OCI-LY3 (cell line): ENCODE results near the gene JAZF1.

Source experiments
- H2AFZ ChIP-seq: fragments of 200-600, 300-600 bp; shearing (Covaris generic); 2 replicates; pipeline ENCODE4 v1.6.0; 2014; ENCODE audit warnings: antibody characterized with exemption, low read depth, low read length
- H3K27ac ChIP-seq: fragments of 200-600, 300-600 bp; sonication (generic); 2 replicates; pipeline ENCODE4 v1.5.1; 2014; ENCODE audit warnings: mild to moderate bottlenecking, low read length, moderate library complexity, mixed read lengths
- H3K27me3 ChIP-seq: fragments of 200-600, 300-600 bp; sonication (generic); 2 replicates; pipeline ENCODE4 v1.6.1; 2014; ENCODE audit warnings: low read depth, low read length, mixed read lengths
- H3K36me3 ChIP-seq: fragments of 200-600, 300-600 bp; sonication (generic); replicated peaks from 2 replicates; pipeline ENCODE3; 2014; ENCODE audit warnings: low read depth, low read length, mixed read lengths
- H3K4me1 ChIP-seq: fragments of 300-600, 200-600 bp; sonication (generic); 2 replicates; pipeline ENCODE4 v1.6.1; 2014; ENCODE audit warnings: low read length, mixed read lengths
- H3K4me2 ChIP-seq: fragments of 200-600, 300-600 bp; sonication (generic); 2 replicates; pipeline ENCODE4 v1.6.1; 2014; ENCODE audit warnings: low read length, mixed read lengths
- H3K4me3 ChIP-seq: fragments of 300-600, 200-600 bp; sonication (generic); 2 replicates; pipeline ENCODE4 v1.5.1; 2014; ENCODE audit warnings: antibody characterized with exemption, mild to moderate bottlenecking, low read length, moderate library complexity
- H3K79me2 ChIP-seq: fragments of 300-600, 200-600 bp; shearing (Covaris generic); 2 replicates; pipeline ENCODE4 v1.6.1; 2014; ENCODE audit warnings: mild to moderate bottlenecking, low read length, mixed read lengths
- H3K9ac ChIP-seq: fragments of 300-600, 200-600 bp; shearing (Covaris generic); 2 replicates; pipeline ENCODE4 v1.6.0; 2014; ENCODE audit warnings: mild to moderate bottlenecking, low read length, moderate library complexity
- H3K9me3 ChIP-seq: fragments of 200-600, 300-600 bp; shearing (Covaris generic); 2 replicates; pipeline ENCODE4 v1.6.1; 2014; ENCODE audit warnings: low read length, mixed read lengths; ENCODE audit not compliant: insufficient read depth
- H4K20me1 ChIP-seq: fragments of 200-600, 300-600 bp; sonication (generic); 2 replicates; pipeline ENCODE4 v1.6.1; 2016; ENCODE audit warnings: low read length, mixed read lengths; ENCODE audit not compliant: insufficient read depth
- CTCF ChIP-seq: fragments of 200-600, 300-600 bp; sonication (generic); IDR thresholded peaks from 2 replicates; pipeline ENCODE4 v1.5.1; 2014; ENCODE audit warnings: antibody characterized with exemption, low read length, low read depth
- EZH2phosphoT487 ChIP-seq: fragments of 200-600 bp; shearing (Covaris generic); IDR thresholded peaks from 2 replicates; pipeline ENCODE4 v1.6.1; 2018; ENCODE audit warnings: antibody characterized with exemption, mixed run types, low read depth

The JAZF1 gene

GRCh38 chr7:28192786-28193585 lies 12.4 kb upstream of the JAZF1 start:
- H3K4me2 ChIP-seq, result no peak overlapping the region
- no peaks in the 10 kb centered on the region for H4K20me1 ChIP-seq
- no peaks in the 10 kb centered on the region for H3K9me3 ChIP-seq
- peaks cover 30% of the 10 kb centered on the region; the same call in 1 of the 2 replicates for H3K27me3 ChIP-seq
- TF ChIP-seq EZH2phosphoT487 (no peak), CTCF (no peak)
- no peak overlapping the region for H3K27ac ChIP-seq
- no peak overlapping the region for H2AFZ ChIP-seq
- no peak overlapping the region for H3K4me3 ChIP-seq
- H3K79me2 ChIP-seq, result no peaks in the 10 kb centered on the region
- no peak overlapping the region for H3K9ac ChIP-seq
- H3K36me3 ChIP-seq, result no peaks in the 10 kb centered on the region
- peaks cover 5% of the 10 kb centered on the region; the same call in 1 of the 2 replicates for H3K4me1 ChIP-seq

GRCh38 chr7:28191751-28192150 lies 11.2 kb upstream of the JAZF1 start:
- H3K79me2 ChIP-seq, result no peaks in the 10 kb centered on the region
- H3K4me2 ChIP-seq, result no peak overlapping the region
- H3K4me1 ChIP-seq, result peaks cover 5% of the 10 kb centered on the region; the same call in 1 of the 2 replicates
- H3K36me3 ChIP-seq, result no peaks in the 10 kb centered on the region
- H3K9ac ChIP-seq, result no peak overlapping the region
- H3K4me3 ChIP-seq, result no peak overlapping the region
- H2AFZ ChIP-seq, result no peak overlapping the region
- no peak for TF ChIP-seq CTCF
- no peak for TF ChIP-seq EZH2phosphoT487
- H3K9me3 ChIP-seq, result no peaks in the 10 kb centered on the region
- no peak overlapping the region for H3K27ac ChIP-seq
- H4K20me1 ChIP-seq, result no peaks in the 10 kb centered on the region
- H3K27me3 ChIP-seq, result peaks cover 25% of the 10 kb centered on the region; the same call in 1 of the 2 replicates

GRCh38 chr7:28191184-28191583 lies 10.6 kb upstream of the JAZF1 start:
- H3K9me3 ChIP-seq, result no peaks in the 10 kb centered on the region
- TF ChIP-seq CTCF (no peak), EZH2phosphoT487 (no peak)
- peaks cover 4% of the 10 kb centered on the region; the same call in 1 of the 2 replicates for H3K4me1 ChIP-seq
- H4K20me1 ChIP-seq, result no peaks in the 10 kb centered on the region
- no peak overlapping the region for H2AFZ ChIP-seq
- no peak overlapping the region for H3K4me2 ChIP-seq
- peaks cover 21% of the 10 kb centered on the region; the same call in 1 of the 2 replicates for H3K27me3 ChIP-seq
- no peaks in the 10 kb centered on the region for H3K36me3 ChIP-seq
- H3K9ac ChIP-seq, result no peak overlapping the region
- H3K4me3 ChIP-seq, result no peak overlapping the region
- no peaks in the 10 kb centered on the region for H3K79me2 ChIP-seq
- H3K27ac ChIP-seq, result no peak overlapping the region

GRCh38 chr7:28190077-28190710 lies 9.6 kb upstream of the JAZF1 start:
- Histone ChIP-seq H3K4me1 (no peaks in the 10 kb centered on the region), H3K27ac (no peak overlapping the region), H3K36me3 (no peaks in the 10 kb centered on the region), H4K20me1 (no peaks in the 10 kb centered on the region), H2AFZ (no peak overlapping the region), H3K27me3 (peaks cover 19% of the 10 kb centered on the region; the same call in 1 of the 2 replicates), H3K79me2 (no peaks in the 10 kb centered on the region), H3K9ac (no peak overlapping the region), H3K9me3 (no peaks in the 10 kb centered on the region), H3K4me2 (0 out of 2 replicates have a peak overlapping the region, but pooled peaks have one; percentile 1), H3K4me3 (no peak overlapping the region)
- TF ChIP-seq EZH2phosphoT487 (no peak), CTCF (no peak)
